HG02973 (cell line): ENCODE data around the gene EXOSC6.
"Not testable (repeated sequence)": the region's sequence is repeated elsewhere in the genome, so short reads cannot be mapped to it uniquely, and the experiment has no call there.

Experiments used
- ATAC-seq: cut with Tn5 transposase; IDR thresholded peaks from one replicate; pipeline ENCODE4 v1.9.1; 2021; ENCODE audit warnings: moderate library complexity; ENCODE audit not compliant: unreplicated experiment

Gene EXOSC6

DNA sequence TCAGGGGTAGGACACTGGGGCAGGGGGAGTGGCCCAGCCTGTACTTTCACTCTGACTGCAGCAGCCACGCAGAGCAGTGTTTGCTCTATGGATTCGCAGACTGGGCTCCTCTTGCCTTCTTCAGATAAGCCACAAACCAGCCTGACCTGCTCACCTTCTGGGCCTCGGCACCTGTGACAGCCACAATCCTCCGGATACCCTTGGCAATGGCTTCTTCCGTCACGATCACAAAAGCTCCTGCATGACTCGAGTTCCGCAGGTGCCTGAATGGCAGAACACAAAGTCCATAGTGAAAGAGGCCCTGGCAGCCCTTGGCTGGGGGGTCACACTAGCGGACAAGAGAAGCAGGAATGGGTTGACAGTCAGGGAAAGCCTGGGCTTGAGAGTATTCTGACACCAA lies 3.8 kb upstream of the EXOSC6 start:
- no peak for ATAC-seq

DNA sequence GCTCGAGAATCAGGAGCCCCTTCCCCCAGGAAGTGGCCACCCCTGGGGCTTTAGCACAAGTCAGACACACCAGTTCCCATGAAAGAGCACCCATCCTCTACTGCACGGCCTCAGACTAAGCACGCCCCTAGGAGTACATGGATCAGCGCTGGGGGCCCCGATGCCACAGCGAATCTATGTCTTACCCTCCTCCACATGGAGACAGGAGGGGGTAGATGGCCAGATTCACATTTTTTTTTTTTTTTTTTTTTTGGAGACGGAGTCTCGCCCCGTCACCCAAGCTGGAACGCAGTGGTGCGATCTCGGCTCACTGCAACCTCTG lies 3.2 kb upstream of the EXOSC6 start:
- no peak for ATAC-seq

DNA sequence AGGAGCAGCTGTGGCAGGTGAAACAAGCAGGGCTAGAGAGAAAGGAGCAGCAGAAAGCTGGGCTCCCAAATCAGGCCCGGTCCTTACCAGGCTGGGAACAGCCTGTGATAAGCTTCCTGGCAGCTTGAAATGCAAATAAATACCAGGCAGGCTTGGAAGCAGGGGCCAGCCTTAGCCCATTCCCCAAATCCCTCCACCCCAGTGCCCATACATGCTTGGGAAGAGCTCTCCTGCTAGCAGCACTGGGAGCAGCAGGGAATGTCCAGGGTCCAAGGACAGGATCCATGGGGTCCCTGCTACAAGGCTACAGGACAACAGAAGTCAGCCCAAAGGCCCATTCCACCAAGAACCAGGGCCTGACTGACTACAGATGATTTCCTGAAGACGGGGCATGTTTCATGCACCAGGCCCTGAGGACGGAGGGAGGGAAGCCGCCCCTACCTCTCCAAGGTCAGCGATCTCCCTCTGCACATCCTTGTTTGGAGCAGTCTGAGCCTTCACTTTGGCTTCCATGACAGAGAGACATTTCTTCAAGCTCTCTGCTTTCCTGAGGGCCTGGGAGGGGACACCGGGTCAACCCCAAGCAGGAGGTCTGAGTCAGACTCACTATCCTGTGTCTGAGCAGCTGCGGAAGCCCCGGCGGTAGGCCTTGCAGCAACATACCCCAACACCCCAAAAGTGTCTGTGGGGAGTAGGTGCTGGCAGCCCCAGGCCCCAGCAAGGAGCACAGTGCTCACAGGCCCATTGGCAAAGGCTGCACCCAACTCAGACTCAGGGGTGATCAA lies 2.6 kb upstream of the EXOSC6 start:
- ATAC-seq, result no peak

DNA sequence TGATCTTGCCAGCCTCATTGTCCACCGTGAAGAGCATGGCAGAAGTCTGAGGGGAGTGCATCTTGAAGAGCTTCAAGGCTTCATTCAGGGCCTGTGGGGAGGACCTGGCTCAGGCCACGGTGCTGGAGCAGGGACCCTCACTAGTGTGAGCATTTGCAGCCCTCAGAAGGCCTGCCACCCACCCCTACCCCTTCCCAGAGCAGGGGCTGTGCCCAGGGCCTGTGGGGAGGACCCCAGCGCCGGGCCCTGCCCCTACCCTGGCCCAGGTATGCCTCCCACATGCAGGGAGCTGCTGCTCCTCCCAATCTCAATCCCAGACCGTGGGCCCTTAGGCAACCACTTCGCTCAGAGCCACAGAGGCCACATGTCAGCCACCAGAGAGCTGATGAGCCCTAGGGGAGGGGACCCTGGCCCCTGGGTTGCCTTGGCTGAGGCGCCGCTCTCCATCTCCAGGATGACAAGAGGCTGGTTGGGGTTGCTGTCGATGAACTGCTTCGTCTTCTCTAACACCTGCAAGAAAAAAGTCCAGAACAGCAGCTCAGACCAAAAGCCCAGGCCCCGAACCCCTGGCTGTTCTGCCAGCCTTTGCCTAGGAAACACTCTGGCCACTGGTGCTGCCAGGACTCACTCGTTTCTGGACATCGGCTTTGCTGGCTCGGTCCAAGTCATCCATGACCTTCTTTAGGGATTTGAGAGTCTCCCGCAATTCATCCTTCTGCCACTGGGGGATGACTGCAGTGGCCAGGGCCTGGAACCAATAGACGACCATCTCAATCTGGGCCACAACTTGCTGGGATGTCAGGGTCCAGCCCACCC lies 1.8 kb upstream of the EXOSC6 start:
- ATAC-seq, result no peak

DNA sequence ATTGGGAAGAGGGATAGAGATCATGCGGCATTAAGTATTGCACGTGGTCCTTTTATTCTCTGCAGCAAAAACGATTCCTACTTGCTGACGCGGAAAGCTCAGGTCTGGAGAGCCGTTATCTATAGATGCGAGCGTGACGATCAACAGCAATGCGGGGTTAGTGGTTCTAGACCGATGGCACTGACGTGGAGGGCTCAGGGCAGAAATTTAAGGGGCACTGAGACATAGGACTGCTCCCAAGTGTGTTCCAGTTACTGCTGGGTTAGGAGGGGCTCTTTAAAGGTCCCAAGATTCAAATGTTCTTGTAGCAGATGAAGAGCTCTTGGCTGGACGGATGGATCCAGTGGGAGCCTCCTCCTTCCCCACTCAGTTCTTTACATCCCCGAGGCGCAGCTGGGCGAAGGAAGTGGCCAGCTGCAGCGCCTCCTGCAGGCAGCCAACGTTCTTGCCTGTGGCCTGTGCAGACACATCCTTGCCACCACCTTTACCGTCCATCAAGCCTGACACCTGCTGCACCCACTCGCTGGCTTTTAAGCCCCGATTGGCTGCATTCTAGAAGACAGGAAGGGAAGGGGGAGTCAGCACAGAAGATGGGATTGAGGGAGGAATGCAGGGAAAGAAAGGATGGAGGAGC lies 732 bp upstream of the EXOSC6 start:
- no peak for ATAC-seq

DNA sequence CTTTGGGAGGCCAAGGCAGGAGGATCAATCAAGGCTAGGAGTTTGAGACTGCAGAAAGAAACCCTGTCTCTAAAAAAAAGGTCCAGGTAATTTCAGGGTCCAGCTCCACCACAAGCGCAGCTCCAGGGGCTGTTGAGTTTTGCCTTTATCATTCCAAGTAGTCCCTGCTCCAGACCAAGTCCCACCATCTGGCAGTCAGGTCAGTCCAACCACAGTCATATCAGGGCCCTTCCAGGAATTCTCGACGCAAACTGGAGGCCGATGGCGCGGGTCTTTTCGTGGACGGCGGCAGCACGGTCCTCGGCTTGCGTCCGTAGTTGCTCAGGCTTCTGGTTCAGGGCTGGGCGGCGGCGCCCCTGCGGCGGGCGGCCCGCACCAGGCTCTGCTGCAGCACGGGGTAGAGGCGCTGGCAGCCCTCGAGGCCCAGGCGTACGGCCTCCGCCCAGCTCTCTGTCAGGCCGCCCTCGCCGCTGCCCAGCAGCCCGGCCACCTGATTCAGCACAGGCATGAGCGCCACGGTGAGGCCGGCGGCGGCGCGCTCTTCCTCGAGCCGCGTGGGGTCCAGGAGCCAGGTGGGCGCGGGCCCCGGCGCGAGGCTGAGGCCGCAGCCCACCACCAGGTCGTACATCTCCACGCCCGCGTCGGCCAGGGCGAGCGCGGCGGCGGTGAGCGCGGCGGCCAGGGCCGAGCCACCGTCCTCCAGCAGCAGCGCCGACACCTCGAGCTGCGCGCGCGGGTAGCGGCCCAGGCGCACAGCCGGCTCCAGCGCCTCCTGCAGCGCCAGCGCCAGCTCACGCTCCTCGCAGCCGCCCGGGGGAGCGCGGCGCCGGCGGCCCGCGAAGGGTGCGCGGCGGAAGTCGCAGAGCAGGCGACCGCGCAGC lies 752 bp downstream of the EXOSC6 start:
- peak; percentile 35 for ATAC-seq

DNA sequence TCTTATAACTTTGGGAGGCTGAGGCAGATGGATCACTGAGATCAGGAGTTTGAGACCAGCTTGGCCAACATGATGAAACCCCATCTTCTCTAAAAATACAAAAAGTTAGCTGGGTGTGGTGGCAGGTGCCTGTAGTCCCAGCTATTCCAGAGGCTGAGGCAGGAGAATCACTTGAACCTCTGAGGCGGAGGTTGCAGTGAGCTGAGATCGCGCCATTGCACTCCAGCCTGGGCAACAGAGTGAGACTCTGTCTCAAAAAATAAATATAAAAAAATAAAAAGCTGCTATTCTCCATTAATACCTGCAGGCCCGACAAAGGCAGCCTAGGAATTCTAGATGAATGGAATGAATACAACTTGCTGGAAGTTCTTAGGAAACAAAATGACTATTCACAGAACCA lies 2.0 kb downstream of the EXOSC6 start:
- not testable (repeated sequence) for ATAC-seq

DNA sequence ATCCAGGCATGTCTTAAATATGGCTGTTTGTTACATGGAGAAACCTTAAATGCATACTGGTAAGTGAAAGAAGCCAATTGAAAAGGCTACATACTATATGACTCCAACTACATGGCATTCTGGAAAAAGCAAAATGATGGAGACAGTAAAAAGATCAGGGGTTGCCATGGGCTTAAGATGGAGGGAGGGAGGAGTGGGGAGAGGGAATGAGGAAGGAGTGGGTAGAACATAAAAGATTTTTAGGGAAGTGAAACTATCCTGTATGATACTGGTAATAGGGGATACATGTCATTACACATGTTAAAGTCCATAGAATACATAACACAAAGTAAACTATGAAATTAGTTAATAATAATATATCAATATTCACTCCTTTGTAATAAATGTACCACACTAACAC lies 13.0 kb downstream of the EXOSC6 start:
- not testable (repeated sequence) for ATAC-seq

DNA sequence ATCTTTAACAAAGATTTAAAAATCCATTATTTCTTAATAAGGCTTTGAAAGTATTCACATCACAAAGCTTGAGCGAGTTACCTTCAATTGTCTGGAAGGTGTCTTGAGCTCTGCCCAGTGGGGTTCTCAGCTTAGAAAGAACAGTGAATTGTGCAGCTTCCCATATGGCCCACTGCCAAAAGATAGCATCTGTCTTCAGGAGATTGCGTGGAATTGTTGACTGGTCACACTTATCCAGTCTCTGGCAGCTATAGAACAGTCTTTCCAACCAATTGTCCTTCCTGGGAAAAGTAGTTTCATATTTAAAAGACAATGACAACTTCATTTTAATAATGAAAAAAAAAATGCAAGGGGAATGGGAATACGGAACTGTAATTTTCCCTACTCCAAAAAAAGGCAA lies 19.9 kb downstream of the EXOSC6 start:
- ATAC-seq, result not testable (repeated sequence)

DNA sequence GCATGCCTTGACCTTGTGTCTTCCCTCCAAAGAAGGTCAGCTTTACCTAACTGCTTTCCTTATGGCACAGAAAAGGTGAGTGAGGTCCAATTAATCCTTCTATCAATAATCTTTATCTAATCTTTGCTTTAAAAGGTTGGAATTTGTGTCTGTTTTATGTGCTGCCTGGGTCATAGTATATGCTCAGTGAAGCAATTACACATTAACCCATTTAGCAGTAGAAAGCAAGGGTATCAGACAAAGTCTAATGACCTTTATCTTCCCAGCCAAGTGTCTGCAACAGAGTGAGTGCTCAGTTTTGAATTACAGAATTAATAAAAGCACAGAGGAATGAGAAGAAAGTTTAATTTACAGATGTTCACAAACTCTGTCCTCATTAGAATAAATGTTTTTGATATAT lies 25.7 kb downstream of the EXOSC6 start:
- ATAC-seq, result not testable (repeated sequence)

DNA sequence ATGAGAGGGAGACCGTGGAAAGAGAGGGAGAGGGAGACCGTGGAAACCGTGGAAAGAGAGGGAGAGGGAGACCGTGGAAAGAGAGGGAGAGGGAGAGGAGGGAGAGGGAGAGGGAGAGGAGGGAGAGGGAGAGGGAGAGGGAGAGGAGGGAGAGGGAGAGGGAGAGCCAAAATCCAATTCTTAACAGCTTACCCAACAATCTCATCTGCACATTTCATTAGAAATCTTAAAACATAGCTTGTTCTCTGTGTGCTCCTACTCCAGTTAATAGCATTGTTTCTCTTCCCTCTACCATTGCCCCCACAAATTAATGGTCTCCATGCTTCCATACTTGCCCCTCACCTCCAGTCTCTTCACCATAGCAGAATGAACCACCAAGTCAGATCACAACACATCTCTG lies 26.3 kb downstream of the EXOSC6 start:
- not testable (repeated sequence) for ATAC-seq

DNA sequence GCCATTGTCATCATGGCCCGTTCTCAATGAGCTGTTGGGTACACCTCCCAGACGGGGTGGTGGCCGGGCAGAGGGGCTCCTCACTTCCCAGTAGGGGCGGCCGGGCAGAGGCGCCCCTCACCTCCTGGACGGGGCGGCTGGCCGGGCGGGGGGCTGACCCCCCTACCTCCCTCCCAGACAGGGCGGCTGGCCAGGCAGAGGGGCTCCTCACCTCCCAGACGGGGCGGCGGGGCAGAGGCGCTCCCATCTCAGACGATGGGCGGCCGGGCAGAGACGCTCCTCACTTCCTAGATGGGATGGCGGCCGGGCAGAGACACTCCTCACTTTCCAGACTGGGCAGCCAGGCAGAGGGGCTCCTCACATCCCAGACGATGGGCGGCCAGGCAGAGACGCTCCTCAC lies 27.1 kb downstream of the EXOSC6 start:
- ATAC-seq, result not testable (repeated sequence)

DNA sequence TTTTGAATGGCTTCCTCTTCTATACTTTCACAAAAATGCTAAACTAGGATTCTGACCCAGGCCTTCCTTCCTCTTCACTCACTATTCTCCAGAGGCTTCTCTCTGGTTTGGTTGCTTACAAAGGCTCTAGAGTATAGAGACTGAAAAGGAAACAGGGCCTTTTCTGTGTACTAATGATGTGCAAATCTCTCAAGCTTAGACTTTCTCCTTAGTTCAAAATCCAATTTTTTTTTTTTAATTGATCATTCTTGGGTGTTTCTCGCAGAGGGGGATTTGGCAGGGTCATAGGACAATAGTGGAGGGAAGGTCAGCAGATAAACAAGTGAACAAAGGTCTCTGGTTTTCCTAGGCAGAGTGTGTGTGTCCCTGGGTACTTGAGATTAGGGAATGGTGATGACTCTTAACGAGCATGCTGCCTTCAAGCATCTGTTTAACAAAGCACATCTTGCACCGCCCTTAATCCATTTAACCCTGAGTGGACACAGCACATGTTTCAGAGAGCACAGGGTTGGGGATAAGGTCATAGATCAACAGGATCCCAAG lies 27.7 kb downstream of the EXOSC6 start:
- not testable (repeated sequence) for ATAC-seq

DNA sequence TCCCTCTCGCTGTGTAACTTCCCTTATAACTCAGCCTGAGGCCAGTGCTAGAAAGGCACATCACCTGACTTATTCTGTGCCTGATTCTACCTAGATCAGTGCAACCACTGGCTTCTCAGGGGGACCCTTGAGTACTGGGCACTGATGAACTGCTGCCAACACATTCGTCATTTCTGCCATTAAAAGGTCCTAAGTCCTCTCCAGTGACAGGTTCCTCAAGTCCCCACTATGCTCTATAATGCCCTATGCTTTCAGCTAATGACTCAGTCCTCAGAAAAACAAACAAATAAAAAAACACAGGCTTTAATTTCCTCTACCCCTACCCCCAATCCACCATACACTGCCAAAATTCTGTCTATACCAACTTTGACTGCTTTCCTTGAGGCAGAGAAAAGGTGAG lies 28.5 kb downstream of the EXOSC6 start:
- ATAC-seq, result not testable (repeated sequence)

DNA sequence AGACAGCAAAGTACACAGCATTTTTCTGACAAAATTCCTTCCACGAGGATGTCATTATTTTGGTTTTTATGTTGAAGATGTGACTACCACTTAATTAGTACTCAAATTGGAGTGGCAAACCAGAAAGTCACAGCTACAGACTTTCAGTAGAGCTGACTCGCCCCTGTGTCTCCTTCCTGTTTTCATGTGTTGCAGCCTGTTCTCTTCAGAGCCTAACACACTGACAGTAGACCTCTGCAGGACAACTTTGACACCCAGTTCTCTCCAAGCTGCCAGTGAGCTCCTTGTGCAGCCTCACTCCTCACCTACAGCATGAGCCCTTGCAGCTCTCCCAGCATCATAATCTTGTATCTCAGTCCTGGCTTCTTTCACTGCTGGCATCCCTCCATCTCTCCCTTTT lies 29.2 kb downstream of the EXOSC6 start:
- not testable (repeated sequence) for ATAC-seq

DNA sequence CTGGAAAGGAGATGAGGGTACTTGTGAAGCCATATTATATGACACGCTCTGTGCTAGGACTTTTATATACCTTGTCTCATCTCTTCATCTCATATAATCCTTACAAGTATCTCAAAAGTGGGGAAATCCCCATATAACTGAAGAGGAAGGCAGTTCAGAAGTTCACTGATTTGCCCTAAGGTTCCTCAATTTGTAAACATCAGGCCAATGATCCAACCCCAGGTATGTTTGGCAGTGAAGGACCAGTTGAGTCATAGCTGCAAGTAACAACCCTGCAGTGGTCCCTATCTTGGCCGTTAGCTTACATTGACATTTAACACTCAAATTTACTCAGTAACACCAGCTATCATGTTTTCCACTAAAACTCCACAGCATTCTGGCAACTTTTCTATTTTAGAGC lies 33.2 kb downstream of the EXOSC6 start:
- ATAC-seq, result not testable (repeated sequence)

DNA sequence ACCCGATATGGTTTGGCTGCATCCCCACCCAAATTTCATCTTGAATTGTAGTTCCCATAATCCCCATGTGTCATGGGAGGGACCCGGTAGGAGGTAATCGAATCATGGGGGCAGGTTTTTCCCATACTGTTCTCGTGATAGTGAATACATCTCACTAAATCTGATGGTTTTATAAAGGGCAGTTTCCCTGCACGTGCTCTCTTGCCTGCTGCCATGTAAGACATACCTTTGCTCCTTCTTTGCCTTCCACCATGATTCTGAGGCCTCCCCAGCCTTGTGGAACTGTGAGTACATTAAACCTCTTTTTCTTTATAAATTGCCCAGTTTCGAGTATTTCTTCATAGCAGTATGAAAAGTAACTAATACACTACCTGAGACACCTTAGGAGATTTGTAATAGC lies 45.4 kb downstream of the EXOSC6 start:
- ATAC-seq, result not testable (repeated sequence)

DNA sequence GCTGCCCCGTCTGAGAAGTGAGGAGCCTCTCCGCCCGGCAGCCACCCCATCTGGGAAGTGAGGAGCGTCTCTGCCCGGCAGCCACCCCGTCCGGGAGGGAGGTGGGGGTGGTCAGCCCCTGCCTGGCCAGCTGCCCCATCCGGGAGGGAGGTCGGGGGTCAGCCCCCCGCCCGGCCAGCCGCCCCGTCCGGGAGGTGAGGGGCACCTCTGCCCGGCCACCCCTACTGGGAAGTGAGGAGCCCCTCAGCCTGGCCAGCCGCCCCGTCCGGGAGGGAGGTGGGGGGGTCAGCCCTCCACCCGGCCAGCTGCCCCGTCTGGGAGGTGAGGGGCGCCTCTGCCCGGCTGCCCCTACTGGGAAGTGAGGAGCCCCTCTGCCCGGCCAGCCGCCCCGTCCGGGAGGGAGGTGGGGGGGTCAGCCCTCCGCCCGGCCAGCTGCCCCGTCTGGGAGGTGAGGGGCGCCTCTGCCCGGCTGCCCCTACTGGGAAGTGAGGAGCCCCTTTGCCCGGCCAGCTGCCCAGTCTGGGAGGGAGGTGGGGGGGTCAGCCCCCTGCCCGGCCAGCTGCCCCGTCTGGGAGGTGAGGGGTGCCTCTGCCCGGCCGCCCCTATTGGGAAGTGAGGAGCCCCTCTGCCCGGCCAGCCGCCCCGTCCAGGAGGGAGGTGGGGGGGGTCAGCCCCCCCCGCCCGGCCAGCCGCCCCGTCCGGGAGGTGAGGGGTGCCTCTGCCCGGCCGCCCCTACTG lies 46.9 kb downstream of the EXOSC6 start:
- not testable (repeated sequence) for ATAC-seq

DNA sequence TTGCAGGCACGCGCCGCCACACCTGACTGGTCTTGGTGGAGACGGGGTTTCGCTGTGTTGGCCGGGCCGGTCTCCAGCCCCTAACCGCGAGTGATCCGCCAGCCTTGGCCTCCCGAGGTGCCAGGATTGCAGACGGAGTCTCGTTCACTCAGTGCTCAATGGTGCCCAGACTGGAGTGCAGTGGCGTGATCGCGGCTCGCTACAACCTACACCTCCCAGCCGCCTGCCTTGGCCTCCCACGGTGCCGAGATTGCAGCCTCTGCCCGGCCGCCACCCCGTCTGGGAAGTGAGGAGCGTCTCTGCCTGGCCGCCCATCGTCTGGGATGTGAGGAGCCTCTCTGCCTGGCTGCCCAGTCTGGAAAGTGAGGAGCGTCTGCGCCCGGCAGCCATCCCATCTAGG lies 47.7 kb downstream of the EXOSC6 start:
- ATAC-seq, result not testable (repeated sequence)

DNA sequence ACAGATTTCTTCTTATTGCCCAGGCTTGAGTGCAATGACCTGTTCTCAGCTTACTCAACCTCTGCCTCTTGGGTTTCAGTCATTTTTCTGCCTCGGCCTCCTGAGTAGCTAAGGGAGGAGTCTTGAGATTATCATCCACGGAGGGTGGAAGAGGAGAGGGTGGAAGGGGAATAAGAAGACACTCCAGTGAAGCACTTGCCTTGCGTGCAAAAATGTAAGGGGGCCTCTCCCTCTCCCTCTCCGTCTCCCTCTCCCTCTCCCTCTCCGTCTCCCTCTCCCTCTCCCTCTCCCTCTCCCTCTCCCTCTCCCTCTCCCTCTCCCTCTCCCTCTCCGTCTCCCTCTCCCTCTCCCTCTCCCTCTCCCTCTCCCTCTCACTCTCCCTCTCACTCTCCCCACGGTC lies 48.2 kb downstream of the EXOSC6 start:
- ATAC-seq, result not testable (repeated sequence)
